Kidney glomerular epithelial cell (primary cell): ENCODE data around the gene MTA1.

ENCODE experiments used
- DNase-seq: peaks from one replicate; lab custom pipeline; 2025; lab: John Stamatoyannopoulos, UW

The MTA1 gene

GRCh38 chr14:105487986-105488777 lies 68.6 kb downstream of the MTA1 start:
- no peak for DNase-seq

GRCh38 chr14:105488781-105489541 lies 69.3 kb downstream of the MTA1 start:
- DNase-seq: no peak

GRCh38 chr14:105489542-105490266 lies 70.1 kb downstream of the MTA1 start:
- DNase-seq: peak; percentile 89

GRCh38 chr14:105490267-105490571 lies 70.6 kb downstream of the MTA1 start:
- DNase-seq: no peak

- DNase-seq: peak; percentile 100
Measured at GRCh38 chr14:105490572-105491365, 71.1 kb downstream of the MTA1 start, which contains the start of gene TEDC1. Gene TEDC1 (plus strand): TSS chr14:105491246. CDS start chr14:105491376, 130 bp downstream.

- peak; percentile 44 for DNase-seq
Measured at GRCh38 chr14:105491366-105491973, 71.8 kb downstream of the MTA1 start.

- no peak for DNase-seq
Measured at GRCh38 chr14:105492031-105492970, 72.7 kb downstream of the MTA1 start.

GRCh38 chr14:105492971-105493871 lies 73.6 kb downstream of the MTA1 start:
- no peak for DNase-seq

- no peak for DNase-seq
Measured at GRCh38 chr14:105493921-105494605, 74.4 kb downstream of the MTA1 start.

- no peak for DNase-seq
Measured at GRCh38 chr14:105494606-105494929, 74.9 kb downstream of the MTA1 start.

GRCh38 chr14:105495101-105495989 lies 75.7 kb downstream of the MTA1 start:
- no peak for DNase-seq

- no peak for DNase-seq
Measured at GRCh38 chr14:105495990-105496830, 76.6 kb downstream of the MTA1 start.

- DNase-seq: no peak
Measured at GRCh38 chr14:105496831-105497591, 77.4 kb downstream of the MTA1 start.

- DNase-seq: no peak
Measured at GRCh38 chr14:105497671-105498429, 78.2 kb downstream of the MTA1 start.
